ENCODE results near the gene SIPA1L3. TPM values are rescaled to one million over a fixed set of nuclear protein-coding genes. Genes with fewer than 3 reads are reported as not detected.
A peak's percentile ranks its signal among the peaks of the same experiment; 100 is the strongest.

The SIPA1L3 gene
- total and polyA plus RNA-seq, 2 of the 13 experiments (the other 11 are each of a cell fraction or from before 2014, with no cell fraction given) = 5.5 to 7.7 TPM

DNA sequence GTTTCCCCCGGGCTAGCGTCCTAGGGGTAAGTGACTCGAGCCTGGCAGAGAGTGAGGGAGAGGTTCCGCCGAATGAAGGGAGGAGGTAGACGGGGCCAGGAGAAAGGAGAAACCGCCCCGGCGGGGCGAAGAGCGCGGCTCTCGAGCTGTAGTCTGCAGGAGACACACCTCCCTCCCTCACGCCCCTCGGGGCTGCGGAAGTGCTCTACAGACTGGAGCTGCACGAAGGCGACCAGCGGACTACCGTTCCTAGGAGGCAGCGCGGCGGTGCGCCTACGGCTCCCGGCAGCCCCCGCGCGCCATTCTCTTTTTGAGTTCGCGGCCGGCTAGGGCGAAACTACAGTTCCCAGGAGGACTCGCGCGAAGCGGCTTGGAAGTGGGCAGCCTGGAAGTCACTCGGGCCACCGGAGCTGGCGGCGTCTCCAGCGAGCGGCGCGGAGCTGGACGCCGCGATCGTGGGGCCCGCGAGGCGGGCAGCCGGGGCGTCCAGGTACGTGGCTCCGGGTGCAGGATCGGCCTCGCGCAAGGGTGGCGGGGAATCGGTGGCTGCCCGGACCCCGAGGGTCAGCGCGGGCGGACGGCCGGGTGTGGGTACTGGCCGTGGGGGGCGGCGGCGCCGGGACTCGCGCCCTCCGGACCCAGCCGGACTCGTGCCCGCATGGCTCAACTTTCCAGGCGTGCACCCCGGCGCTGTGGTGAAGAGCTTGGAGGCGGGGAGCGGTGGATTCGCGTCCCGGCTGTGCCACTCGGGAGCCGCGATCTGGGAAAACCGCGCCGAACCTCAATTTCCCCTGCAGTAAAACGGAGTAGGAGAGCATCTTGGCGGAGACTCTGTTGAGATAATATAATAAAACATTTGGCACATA is at the start of gene SIPA1L3 (continued):
- TF ChIP-seq ZFP37 (CRISPR knock-in tag; IDR thresholded peaks at IDR 0.05; ENCODE audit: borderline replicate concordance) = no peak
- TF ChIP-seq, protein P1, sequence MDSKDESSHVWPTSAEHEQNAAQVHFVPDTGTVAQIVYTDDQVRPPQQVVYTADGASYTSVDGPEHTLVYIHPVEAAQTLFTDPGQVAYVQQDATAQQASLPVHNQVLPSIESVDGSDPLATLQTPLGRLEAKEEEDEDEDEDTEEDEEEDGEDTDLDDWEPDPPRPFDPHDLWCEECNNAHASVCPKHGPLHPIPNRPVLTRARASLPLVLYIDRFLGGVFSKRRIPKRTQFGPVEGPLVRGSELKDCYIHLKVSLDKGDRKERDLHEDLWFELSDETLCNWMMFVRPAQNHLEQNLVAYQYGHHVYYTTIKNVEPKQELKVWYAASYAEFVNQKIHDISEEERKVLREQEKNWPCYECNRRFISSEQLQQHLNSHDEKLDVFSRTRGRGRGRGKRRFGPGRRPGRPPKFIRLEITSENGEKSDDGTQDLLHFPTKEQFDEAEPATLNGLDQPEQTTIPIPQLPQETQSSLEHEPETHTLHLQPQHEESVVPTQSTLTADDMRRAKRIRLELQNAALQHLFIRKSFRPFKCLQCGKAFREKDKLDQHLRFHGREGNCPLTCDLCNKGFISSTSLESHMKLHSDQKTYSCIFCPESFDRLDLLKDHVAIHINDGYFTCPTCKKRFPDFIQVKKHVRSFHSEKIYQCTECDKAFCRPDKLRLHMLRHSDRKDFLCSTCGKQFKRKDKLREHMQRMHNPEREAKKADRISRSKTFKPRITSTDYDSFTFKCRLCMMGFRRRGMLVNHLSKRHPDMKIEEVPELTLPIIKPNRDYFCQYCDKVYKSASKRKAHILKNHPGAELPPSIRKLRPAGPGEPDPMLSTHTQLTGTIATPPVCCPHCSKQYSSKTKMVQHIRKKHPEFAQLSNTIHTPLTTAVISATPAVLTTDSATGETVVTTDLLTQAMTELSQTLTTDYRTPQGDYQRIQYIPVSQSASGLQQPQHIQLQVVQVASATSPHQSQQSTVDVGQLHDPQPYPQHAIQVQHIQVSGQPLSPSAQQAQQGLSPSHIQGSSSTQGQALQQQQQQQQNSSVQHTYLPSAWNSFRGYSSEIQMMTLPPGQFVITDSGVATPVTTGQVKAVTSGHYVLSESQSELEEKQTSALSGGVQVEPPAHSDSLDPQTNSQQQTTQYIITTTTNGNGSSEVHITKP (CRISPR knock-in tag; IDR thresholded peaks at IDR 0.05; ENCODE audit: low read depth) = no peak
- no peak for TF ChIP-seq BRD4 (CRISPR knock-in tag; IDR thresholded peaks at IDR 0.05)
- TF ChIP-seq, protein P2, sequence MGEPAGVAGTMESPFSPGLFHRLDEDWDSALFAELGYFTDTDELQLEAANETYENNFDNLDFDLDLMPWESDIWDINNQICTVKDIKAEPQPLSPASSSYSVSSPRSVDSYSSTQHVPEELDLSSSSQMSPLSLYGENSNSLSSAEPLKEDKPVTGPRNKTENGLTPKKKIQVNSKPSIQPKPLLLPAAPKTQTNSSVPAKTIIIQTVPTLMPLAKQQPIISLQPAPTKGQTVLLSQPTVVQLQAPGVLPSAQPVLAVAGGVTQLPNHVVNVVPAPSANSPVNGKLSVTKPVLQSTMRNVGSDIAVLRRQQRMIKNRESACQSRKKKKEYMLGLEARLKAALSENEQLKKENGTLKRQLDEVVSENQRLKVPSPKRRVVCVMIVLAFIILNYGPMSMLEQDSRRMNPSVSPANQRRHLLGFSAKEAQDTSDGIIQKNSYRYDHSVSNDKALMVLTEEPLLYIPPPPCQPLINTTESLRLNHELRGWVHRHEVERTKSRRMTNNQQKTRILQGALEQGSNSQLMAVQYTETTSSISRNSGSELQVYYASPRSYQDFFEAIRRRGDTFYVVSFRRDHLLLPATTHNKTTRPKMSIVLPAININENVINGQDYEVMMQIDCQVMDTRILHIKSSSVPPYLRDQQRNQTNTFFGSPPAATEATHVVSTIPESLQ (CRISPR knock-in tag; conservative IDR thresholded peaks at IDR 0.05) = no peak
- TF ChIP-seq, protein P3, sequence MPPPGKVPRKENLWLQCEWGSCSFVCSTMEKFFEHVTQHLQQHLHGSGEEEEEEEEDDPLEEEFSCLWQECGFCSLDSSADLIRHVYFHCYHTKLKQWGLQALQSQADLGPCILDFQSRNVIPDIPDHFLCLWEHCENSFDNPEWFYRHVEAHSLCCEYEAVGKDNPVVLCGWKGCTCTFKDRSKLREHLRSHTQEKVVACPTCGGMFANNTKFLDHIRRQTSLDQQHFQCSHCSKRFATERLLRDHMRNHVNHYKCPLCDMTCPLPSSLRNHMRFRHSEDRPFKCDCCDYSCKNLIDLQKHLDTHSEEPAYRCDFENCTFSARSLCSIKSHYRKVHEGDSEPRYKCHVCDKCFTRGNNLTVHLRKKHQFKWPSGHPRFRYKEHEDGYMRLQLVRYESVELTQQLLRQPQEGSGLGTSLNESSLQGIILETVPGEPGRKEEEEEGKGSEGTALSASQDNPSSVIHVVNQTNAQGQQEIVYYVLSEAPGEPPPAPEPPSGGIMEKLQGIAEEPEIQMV (CRISPR knock-in tag; IDR thresholded peaks at IDR 0.05; ENCODE audit: low read depth) = no peak
- TF ChIP-seq SIN3B (IDR thresholded peaks at IDR 0.05; ENCODE audit: low read length) = no peak
- TF ChIP-seq, protein P4, sequence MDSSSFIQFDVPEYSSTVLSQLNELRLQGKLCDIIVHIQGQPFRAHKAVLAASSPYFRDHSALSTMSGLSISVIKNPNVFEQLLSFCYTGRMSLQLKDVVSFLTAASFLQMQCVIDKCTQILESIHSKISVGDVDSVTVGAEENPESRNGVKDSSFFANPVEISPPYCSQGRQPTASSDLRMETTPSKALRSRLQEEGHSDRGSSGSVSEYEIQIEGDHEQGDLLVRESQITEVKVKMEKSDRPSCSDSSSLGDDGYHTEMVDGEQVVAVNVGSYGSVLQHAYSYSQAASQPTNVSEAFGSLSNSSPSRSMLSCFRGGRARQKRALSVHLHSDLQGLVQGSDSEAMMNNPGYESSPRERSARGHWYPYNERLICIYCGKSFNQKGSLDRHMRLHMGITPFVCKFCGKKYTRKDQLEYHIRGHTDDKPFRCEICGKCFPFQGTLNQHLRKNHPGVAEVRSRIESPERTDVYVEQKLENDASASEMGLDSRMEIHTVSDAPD (CRISPR knock-in tag; IDR thresholded peaks at IDR 0.05) = no peak
- TF ChIP-seq, protein P5, sequence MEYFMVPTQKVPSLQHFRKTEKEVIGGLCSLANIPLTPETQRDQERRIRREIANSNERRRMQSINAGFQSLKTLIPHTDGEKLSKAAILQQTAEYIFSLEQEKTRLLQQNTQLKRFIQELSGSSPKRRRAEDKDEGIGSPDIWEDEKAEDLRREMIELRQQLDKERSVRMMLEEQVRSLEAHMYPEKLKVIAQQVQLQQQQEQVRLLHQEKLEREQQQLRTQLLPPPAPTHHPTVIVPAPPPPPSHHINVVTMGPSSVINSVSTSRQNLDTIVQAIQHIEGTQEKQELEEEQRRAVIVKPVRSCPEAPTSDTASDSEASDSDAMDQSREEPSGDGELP (IDR thresholded peaks at IDR 0.05; ENCODE audit: borderline replicate concordance, low read depth) = 0 out of 2 replicates have a peak, but pooled peaks have one; percentile 16
- TF ChIP-seq ZNF570 (CRISPR knock-in tag; IDR thresholded peaks at IDR 0.05; ENCODE audit: borderline replicate concordance) = no peak
- TF ChIP-seq, protein P6, sequence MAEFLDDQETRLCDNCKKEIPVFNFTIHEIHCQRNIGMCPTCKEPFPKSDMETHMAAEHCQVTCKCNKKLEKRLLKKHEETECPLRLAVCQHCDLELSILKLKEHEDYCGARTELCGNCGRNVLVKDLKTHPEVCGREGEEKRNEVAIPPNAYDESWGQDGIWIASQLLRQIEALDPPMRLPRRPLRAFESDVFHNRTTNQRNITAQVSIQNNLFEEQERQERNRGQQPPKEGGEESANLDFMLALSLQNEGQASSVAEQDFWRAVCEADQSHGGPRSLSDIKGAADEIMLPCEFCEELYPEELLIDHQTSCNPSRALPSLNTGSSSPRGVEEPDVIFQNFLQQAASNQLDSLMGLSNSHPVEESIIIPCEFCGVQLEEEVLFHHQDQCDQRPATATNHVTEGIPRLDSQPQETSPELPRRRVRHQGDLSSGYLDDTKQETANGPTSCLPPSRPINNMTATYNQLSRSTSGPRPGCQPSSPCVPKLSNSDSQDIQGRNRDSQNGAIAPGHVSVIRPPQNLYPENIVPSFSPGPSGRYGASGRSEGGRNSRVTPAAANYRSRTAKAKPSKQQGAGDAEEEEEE (CRISPR knock-in tag; IDR thresholded peaks at IDR 0.05; ENCODE audit: borderline replicate concordance) = no peak; the same call in 1 of the 2 replicates
- TF ChIP-seq, protein P7, sequence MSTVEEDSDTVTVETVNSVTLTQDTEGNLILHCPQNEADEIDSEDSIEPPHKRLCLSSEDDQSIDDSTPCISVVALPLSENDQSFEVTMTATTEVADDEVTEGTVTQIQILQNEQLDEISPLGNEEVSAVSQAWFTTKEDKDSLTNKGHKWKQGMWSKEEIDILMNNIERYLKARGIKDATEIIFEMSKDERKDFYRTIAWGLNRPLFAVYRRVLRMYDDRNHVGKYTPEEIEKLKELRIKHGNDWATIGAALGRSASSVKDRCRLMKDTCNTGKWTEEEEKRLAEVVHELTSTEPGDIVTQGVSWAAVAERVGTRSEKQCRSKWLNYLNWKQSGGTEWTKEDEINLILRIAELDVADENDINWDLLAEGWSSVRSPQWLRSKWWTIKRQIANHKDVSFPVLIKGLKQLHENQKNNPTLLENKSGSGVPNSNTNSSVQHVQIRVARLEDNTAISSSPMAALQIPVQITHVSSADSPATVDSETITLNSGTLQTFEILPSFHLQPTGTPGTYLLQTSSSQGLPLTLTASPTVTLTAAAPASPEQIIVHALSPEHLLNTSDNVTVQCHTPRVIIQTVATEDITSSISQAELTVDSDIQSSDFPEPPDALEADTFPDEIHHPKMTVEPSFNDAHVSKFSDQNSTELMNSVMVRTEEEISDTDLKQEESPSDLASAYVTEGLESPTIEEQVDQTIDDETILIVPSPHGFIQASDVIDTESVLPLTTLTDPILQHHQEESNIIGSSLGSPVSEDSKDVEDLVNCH (CRISPR knock-in tag; IDR thresholded peaks at IDR 0.05) = no peak
- no peak for TF ChIP-seq RFX3 (CRISPR knock-in tag; IDR thresholded peaks at IDR 0.05)
